Adrenal gland (tissue), 5 donors: ENCODE results near the gene APP.

ENCODE experiments used
- POLR2A ChIP-seq, 2 donors: fragments of 450-650 bp; IDR thresholded peaks; one replicate each; pipeline ENCODE4 v1.6.1; 2017; ENCODE audit warnings: antibody characterized with exemption in 2 of 2, mild to moderate bottlenecking in 2 of 2, moderate library complexity in 1 of 2
- TF ChIP-seq, protein P1 (sequence below), 6 experiments: fragments of 450-650 bp in 4 of 6; fragments of 200-600 bp in 2 of 6; sonication (generic) in 1 of 6; IDR thresholded peaks; 1 replicate in 5 of 6; 2 replicates in 1 of 6; pipeline versions ENCODE4 v1.5.1 to v1.8.0; 2016 to 2021; ENCODE audit warnings: antibody characterized with exemption in 6 of 6, mild to moderate bottlenecking in 2 of 6, moderate library complexity in 1 of 6
- donor health status: DM: no; HTN: no; CAD: no.

DNA sequence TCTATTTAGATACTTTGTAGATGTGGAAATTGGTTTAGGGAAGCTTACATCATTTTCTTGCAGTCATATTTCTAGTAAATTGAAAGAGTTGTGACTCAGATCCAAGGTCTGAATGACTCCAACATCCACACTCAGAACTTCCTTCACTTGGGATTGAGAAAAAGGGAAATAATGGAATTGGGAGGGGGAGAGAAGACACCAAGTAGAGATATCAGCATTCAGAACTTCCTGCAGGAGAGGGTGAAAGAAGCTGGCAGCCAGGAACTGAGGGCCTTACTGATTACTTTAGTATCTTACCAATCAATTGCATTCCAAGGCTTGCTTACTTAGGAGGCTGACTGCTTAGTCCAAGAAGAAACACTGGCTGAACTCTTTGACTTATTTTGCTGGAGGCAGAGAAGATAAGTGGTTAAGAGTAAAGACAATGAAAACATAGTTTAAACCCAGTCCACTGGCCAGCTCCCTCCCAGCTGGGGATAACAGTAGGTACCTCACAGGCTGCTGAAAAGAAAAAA, 21.7 kb downstream of the APP start:
- TF ChIP-seq, protein P1, sequence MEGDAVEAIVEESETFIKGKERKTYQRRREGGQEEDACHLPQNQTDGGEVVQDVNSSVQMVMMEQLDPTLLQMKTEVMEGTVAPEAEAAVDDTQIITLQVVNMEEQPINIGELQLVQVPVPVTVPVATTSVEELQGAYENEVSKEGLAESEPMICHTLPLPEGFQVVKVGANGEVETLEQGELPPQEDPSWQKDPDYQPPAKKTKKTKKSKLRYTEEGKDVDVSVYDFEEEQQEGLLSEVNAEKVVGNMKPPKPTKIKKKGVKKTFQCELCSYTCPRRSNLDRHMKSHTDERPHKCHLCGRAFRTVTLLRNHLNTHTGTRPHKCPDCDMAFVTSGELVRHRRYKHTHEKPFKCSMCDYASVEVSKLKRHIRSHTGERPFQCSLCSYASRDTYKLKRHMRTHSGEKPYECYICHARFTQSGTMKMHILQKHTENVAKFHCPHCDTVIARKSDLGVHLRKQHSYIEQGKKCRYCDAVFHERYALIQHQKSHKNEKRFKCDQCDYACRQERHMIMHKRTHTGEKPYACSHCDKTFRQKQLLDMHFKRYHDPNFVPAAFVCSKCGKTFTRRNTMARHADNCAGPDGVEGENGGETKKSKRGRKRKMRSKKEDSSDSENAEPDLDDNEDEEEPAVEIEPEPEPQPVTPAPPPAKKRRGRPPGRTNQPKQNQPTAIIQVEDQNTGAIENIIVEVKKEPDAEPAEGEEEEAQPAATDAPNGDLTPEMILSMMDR (IDR thresholded peaks at IDR 0.05): no peak
- TF ChIP-seq POLR2A (IDR thresholded peaks at IDR 0.05): no peak
